ENCODE measurements around the gene APEX2.
"Not testable (repeated sequence)": the region's sequence is repeated elsewhere in the genome, so short reads cannot be mapped to it uniquely, and the experiment has no call there.

APEX2 gene

GRCh38 chrX:55014897-55015299, 14.7 kb downstream of the APEX2 start:
- no peak for DNase-seq (ENCODE audit: low read depth)

- no peak for DNase-seq (ENCODE audit: low read depth)
Measured at GRCh38 chrX:55026143-55026542, 26.0 kb downstream of the APEX2 start.

- no peak for DNase-seq (ENCODE audit: low read depth)
Measured at GRCh38 chrX:55026840-55027239, 26.7 kb downstream of the APEX2 start.

GRCh38 chrX:55028040-55028439, 27.9 kb downstream of the APEX2 start:
- no peak for DNase-seq (ENCODE audit: low read depth)

GRCh38 chrX:55028611-55029010, 28.4 kb downstream of the APEX2 start:
- no peak for DNase-seq (ENCODE audit: low read depth)

- no peak for DNase-seq (ENCODE audit: low read depth)
Measured at GRCh38 chrX:55029291-55029690, 29.1 kb downstream of the APEX2 start.

GRCh38 chrX:55030271-55031205, 30.4 kb downstream of the APEX2 start, which contains the start of gene ALAS2:
Gene ALAS2, minus strand, starts transcription at chrX:55030977. Its CDS starts 4,977 bp downstream, at chrX:55026000.
- no peak for DNase-seq (ENCODE audit: low read depth)

- DNase-seq (ENCODE audit: low read depth): no peak
Measured at GRCh38 chrX:55033429-55033828, 33.3 kb downstream of the APEX2 start.

GRCh38 chrX:55039471-55039870, 39.3 kb downstream of the APEX2 start:
- no peak for DNase-seq (ENCODE audit: low read depth)

GRCh38 chrX:55041514-55041913, 41.4 kb downstream of the APEX2 start:
- DNase-seq (ENCODE audit: low read depth): no peak

GRCh38 chrX:55050599-55050998, 50.4 kb downstream of the APEX2 start:
- not testable (repeated sequence) for DNase-seq (ENCODE audit: low read depth)

GRCh38 chrX:55056820-55057674, 56.9 kb downstream of the APEX2 start:
- DNase-seq (ENCODE audit: low read depth): no peak

GRCh38 chrX:55057675-55058249, 57.6 kb downstream of the APEX2 start:
- DNase-seq (ENCODE audit: low read depth): no peak
